Retinal pigment epithelial cell (primary cell): ENCODE measurements around the gene AKR1C1.
"Not testable (repeated sequence)": the region's sequence is repeated elsewhere in the genome, so short reads cannot be mapped to it uniquely, and the experiment has no call there.

Experiments used
- DNase-seq: peaks from one replicate; pipeline ENCODE4 v3.0.0-alpha.2; 2010; ENCODE audit warnings: low read depth
- H3K4me3 ChIP-seq: 2 replicates; pipeline ENCODE4 v1.5.1; 2011; ENCODE audit warnings: mild to moderate bottlenecking, low read length, control low read depth, moderate library complexity
- TF ChIP-seq, protein P1 (sequence below): conservative IDR thresholded peaks from 2 replicates; pipeline ENCODE4 v1.5.1; 2011; ENCODE audit warnings: low read depth, low read length, control low read depth, inconsistent platforms

AKR1C1 gene

DNA sequence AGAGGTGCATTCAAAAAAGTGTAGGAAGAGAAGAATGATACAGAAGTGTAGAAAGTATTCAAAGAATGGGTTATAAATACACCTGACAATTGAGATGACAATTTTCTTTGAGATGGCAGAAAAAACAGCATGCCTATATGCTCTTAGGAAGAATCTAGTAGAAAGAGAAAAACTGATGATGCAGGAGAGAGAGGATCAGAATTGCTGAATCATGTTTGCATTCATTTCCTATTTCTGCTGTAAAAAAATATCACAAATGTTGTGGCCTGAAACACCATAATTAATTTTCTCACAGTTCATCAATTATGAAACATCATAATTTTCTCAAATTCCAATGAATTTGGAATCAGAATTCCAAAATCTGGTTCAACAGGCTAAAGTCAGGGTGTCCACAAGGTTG is 9.8 kb upstream of the AKR1C1 start:
- H3K4me3 ChIP-seq, result no peak overlapping the region
- DNase-seq, result no peak
- TF ChIP-seq, protein P1, sequence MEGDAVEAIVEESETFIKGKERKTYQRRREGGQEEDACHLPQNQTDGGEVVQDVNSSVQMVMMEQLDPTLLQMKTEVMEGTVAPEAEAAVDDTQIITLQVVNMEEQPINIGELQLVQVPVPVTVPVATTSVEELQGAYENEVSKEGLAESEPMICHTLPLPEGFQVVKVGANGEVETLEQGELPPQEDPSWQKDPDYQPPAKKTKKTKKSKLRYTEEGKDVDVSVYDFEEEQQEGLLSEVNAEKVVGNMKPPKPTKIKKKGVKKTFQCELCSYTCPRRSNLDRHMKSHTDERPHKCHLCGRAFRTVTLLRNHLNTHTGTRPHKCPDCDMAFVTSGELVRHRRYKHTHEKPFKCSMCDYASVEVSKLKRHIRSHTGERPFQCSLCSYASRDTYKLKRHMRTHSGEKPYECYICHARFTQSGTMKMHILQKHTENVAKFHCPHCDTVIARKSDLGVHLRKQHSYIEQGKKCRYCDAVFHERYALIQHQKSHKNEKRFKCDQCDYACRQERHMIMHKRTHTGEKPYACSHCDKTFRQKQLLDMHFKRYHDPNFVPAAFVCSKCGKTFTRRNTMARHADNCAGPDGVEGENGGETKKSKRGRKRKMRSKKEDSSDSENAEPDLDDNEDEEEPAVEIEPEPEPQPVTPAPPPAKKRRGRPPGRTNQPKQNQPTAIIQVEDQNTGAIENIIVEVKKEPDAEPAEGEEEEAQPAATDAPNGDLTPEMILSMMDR, result no peak

- not testable (repeated sequence) for H3K4me3 ChIP-seq, DNase-seq
Observed at GRCh38 chr10:4956088-4956487, 7.1 kb upstream of the AKR1C1 start.

GRCh38 chr10:4956955-4957645 is 6.1 kb upstream of the AKR1C1 start:
- not testable (repeated sequence) for DNase-seq

GRCh38 chr10:4961558-4961957 is 1.7 kb upstream of the AKR1C1 start:
- not testable (repeated sequence) for DNase-seq, H3K4me3 ChIP-seq

More at GRCh38 chr10:4956955-4957645, 6.1 kb upstream of the AKR1C1 start:
- not testable (repeated sequence) for H3K4me3 ChIP-seq

GRCh38 chr10:4962308-4962707 is 907 bp upstream of the AKR1C1 start:
- not testable (repeated sequence) for DNase-seq, H3K4me3 ChIP-seq

DNA sequence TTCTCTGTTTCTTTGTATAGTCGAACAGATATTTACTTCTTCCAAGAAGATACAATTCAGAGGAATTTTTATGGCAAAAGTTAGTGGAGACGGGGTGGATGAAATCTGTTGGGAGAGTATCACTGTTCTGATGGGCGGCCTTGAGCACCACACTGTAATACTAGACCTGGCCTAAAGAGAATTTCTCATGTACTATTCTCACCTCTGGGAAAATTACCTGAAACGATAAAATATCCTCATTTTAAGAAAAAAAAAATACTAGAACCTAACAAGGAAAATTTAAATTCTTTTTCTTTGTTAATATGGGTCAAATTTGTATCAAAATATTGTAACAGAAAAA is 570 bp downstream of the AKR1C1 start:
- DNase-seq, H3K4me3 ChIP-seq: not testable (repeated sequence)

GRCh38 chr10:4965763-4966162 is 2.5 kb downstream of the AKR1C1 start:
- not testable (repeated sequence) for DNase-seq, H3K4me3 ChIP-seq

DNA sequence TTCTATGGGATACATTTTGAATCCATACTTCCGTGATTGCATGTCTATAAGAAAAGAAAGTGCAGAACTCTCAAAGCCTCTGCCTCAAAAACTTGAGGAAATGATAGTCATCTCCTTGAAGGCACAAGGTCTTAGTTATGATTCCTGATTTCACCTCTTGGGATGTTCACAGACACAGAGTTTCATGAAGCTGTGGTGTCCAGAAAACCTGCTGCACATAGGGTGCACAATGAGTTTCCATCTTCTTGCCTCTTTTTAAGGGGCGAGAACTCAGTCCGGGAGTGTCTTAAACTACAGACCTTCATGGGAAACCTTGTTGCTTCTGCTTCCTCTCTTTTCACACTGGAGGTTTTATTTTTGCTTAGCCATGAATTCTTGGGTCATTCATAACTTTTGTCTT is 4.0 kb downstream of the AKR1C1 start:
- DNase-seq, result not testable (repeated sequence)

GRCh38 chr10:4969289-4969688 is 6.1 kb downstream of the AKR1C1 start:
- not testable (repeated sequence) for DNase-seq, H3K4me3 ChIP-seq

More for the DNA sequence above, 4.0 kb downstream of the AKR1C1 start:
- not testable (repeated sequence) for H3K4me3 ChIP-seq

- DNase-seq, result not testable (repeated sequence)
Observed at GRCh38 chr10:4970362-4970761, 7.1 kb downstream of the AKR1C1 start.

GRCh38 chr10:4972369-4973142 is 9.3 kb downstream of the AKR1C1 start:
- DNase-seq, H3K4me3 ChIP-seq: not testable (repeated sequence)

More at GRCh38 chr10:4970362-4970761, 7.1 kb downstream of the AKR1C1 start:
- not testable (repeated sequence) for H3K4me3 ChIP-seq

GRCh38 chr10:4973294-4973693 is 10.1 kb downstream of the AKR1C1 start:
- not testable (repeated sequence) for H3K4me3 ChIP-seq, DNase-seq

GRCh38 chr10:4974400-4974799 is 11.2 kb downstream of the AKR1C1 start:
- not testable (repeated sequence) for H3K4me3 ChIP-seq, DNase-seq

DNA sequence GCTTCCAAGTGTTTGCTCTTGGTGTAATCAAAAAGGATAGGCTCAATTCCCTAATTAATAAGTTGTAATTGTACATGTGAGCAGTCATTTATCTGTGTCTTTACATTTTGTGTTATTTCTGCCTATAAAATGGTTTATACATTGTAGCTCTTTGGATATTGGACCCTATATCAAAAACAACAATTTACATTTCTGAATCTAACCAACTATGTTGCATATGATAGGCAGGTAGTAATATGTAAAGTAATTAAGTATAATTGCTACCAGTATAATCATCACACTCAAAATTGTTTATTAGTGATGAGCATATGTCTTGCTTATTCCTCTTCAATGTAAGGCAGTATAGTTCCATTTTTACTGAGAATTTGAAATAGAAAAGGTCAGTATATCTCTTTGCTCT is 13.8 kb downstream of the AKR1C1 start:
- H3K4me3 ChIP-seq, result no peak overlapping the region

More for the DNA sequence above, 13.8 kb downstream of the AKR1C1 start:
- DNase-seq, result no peak
- TF ChIP-seq, protein P1, result no peak
